ENCODE data around the gene SDK2.
"Not testable (repeated sequence)": the region's sequence is repeated elsewhere in the genome, so short reads cannot be mapped to it uniquely, and the experiment has no call there.

Gene SDK2

DNA sequence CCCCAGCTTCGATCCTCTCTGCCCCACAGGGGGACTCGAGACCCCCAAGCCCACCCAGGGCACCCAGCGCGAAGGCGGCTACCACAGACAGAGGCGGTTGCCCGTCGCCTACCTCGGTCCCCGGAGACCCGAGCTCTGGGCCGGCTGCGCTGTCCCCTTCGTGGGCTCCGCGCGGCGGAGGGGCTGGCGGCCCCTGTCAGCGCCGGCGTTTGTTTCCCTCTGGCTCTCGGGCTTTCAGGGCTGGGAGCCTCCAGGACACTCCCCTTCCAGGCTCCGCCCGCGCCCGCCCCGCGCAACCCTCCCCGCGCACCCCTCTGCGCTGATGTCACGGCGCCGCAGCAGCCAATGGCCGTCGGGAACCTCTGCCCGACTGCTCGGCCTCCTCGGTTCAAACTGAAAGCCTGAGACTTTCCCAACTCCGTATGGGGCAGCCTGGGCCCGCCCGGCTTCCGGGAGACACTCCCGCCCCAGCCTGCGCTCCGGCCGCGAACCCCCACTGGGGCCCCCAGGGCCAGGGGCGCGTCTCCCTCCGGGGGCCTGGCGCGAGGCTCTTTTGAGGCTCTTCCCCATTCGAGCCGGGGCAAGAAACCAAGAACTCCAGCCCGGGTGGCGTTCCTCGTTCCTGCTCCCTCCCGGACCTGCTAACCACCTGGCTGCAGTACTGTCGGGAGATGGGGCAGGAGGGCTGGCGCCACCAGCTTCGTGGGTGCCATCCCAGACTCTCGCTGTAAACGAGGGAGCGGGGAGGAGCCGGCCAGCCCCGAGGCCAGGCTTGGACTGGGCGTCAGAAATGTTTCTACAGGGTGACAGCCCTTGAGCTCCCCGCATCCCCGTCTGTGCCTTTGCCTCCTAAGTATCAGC lies 332.2 kb downstream of the SDK2 start, which contains the start of gene CDC42EP4:
Gene CDC42EP4, minus strand, starts transcription at position 221 of the 861 bp plus-strand sequence. CDS start 25,501 bp downstream, outside the sequence.
- DNase-seq (ENCODE audit: insufficient read length, low spot score): peak; percentile 96
- peak; percentile 85 for TF ChIP-seq POLR2A (IDR thresholded peaks at IDR 0.05; ENCODE audit: low read depth, low read length)
- FAIRE-seq: no peak

DNA sequence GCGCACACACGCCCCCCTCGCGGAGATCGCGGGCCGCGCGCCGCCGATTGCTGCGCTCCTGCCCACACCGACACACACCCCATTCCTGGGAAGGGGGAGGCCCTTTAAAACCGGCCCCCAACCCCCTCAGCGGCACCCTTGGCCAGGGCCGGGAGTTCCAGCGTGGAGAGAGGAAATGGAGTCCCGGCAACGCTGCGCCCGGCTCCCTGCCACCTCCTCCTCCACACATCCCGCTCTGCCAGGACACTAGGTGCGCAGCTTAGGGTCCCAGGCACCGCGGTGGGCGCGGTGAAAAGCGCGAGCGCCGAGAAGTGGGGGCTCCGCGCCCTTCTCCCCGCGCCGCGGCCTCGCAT lies 332.8 kb downstream of the SDK2 start:
- no peak for DNase-seq (ENCODE audit: insufficient read length, low spot score)
- no peak; the same call in 1 of the 2 replicates for TF ChIP-seq POLR2A (IDR thresholded peaks at IDR 0.05; ENCODE audit: low read depth, low read length)
- FAIRE-seq: no peak

DNA sequence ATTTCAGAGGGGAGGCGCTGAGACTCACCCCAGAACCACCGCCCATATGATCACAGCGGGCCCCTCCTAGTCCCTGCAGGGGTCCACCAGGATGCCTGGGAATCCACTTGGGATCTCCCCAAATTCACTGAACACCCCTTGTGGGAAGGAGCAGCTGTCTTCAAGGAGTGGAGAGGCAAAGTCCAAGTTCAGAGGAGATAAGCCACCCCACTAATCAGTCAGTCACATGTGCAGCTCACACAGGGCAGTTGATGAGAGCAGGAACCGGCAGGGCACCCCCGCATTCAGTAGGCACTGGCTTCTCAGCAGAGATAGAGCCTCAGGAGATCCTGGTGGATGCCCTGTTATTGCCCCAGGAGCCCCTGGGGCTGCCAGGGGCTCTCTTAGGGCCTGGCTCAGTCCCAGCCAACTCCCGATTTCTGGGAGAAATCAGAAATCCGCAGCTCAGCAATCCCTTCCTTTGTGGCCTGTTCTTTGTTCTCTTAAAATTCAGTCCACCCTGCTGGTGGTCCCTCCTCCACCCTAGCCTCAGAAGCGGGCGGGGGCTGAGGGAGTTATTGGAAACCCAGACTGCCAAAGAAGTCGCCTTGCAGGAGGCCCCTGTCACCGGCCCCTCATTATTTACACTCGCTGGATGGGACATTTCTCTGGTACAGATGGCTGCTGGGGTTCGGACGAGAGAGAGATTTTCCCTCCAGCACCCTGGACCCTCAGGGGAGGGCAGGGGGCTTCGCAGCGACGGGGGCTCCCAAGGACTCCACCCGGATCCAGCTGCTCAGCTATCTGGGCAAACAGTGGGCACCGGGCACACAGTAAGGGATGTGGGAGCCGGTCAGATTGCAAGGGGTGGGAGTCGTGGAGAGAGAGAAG lies 334.3 kb downstream of the SDK2 start:
- DNase-seq (ENCODE audit: insufficient read length, low spot score): no peak
- TF ChIP-seq POLR2A (IDR thresholded peaks at IDR 0.05; ENCODE audit: low read depth, low read length): no peak
- no peak for FAIRE-seq

DNA sequence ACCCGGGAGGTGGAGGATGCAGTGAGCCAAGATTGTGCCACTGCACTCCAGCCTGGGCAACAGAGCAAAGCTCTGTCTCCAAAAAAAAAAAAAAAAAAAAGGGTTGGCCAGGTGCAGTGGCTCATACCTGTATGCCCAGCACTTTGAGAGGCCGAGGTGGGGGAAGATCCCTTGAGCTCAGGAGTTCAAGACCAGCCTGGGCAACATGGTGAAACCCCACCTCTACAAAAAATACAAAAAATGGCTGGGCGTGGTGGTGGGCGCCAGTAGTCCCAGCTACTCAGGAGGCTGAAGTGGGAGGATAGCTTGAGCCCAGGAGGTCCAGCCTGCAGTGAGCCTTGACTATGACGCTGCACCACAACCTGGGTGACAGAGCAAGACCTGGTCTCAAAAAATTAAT lies 335.3 kb downstream of the SDK2 start:
- FAIRE-seq; DNase-seq (ENCODE audit: insufficient read length, low spot score): not testable (repeated sequence)

DNA sequence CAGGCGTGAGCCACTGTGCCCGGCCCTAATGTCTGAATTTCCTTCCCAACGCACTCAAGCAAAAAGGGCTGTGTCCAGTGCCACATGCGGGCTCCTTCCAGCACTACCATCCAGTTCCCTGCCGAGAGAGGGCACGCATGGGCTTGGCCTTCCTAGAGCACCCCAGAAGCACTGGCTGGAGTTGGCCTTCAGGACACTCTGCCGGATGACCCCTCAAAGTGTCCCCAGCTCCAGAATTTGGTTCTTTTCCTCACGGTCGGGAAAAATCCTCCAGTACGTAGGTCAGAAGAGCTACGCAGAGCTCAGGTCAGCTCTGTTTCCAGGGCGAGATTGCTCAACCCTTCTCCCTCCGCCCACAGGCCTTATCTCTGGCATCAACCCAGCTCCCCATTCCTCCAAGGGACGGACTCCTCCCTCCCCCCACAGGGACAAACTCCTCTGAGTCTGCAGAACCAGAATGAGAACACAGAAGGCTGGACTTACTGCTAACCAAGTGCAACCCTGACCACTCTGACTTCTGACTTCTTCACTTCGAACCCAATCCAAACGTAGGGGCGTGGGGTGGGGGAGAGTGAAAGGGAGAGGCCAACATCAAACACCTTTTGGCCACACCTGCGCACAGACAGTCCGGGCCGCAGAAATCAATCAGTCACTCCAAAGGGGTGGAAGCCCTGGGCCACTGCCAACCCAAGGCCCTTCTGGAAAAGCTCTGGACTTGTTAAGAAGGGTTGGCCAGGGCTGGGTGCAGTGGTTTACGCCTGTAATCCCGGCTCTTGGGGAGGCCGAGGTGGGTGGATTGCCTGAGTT lies 336.0 kb downstream of the SDK2 start:
- peak; percentile 36 for FAIRE-seq
- peak; percentile 74 for DNase-seq (ENCODE audit: insufficient read length, low spot score)
- no peak for TF ChIP-seq POLR2A (IDR thresholded peaks at IDR 0.05; ENCODE audit: low read depth, low read length)

DNA sequence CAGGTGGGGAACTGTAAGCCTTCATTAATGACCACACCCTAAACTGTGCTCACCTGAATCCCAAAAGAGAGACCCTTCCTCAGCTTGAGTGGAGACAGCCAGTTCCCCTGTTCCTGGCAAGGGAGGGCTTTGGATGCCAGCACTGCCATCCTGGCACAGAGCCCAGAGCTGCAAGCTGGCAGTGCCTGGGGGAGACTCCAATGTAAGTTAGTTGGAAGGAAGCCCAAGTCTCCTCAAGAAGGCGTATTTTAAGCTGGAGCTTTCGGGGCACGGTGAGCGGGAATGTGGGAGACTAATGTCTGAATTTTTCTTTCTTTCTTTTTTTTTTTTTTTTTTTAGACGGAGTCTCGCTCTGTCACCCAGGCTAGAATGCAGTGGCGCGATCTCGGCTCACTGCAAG lies 337.1 kb downstream of the SDK2 start:
- TF ChIP-seq POLR2A (IDR thresholded peaks at IDR 0.05; ENCODE audit: low read depth, low read length): no peak
- no peak for DNase-seq (ENCODE audit: insufficient read length, low spot score)
- no peak for FAIRE-seq

DNA sequence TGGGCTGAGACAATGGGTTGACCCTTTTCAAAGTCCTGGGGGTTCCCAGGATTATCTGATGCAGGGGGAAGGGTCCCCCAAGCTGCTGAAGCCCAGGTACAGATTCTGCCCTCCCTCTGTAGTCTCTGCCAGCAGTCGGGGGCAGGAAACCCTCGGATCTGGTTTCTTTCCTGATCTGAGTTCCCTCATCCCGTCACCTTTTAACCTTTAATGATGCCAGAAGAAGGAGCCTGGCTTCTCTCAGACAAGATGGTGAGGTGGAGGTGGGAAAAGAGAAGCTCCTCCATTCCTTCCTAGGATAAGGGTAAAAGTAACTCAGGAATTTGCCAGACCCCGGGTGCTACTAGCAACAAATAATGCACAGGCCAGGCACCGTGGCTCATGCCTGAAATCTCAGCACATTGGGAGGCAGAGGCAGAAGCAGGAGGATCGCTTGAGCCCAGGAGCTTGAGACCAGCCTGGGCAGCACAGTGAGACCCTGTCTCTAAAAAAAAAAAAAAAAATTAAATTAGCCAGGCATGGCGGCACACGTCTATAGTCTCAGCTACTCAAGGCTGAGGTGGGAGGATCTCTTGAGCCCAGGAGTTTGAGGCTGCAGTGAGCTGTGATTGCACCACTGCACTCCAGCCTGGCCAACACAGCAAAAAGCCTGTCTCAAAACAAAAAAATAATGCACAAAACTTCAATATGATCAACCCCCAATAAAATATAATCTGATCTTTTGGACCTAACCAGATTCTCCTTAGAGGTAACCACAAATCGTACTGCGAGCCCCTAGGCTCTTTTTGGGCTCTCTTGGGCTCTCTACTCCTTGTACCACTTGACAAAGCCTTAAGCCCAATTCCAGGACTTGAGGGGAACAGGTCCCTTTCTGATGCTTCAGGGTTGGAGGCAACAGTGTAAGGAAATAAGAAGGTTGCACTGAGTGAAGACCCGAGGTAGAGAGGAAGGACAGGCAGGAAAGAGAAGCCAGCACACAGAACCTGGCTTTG lies 338.1 kb downstream of the SDK2 start:
- no peak for TF ChIP-seq POLR2A (IDR thresholded peaks at IDR 0.05; ENCODE audit: low read depth, low read length)
- DNase-seq (ENCODE audit: insufficient read length, low spot score) (no peak), FAIRE-seq (no peak)

DNA sequence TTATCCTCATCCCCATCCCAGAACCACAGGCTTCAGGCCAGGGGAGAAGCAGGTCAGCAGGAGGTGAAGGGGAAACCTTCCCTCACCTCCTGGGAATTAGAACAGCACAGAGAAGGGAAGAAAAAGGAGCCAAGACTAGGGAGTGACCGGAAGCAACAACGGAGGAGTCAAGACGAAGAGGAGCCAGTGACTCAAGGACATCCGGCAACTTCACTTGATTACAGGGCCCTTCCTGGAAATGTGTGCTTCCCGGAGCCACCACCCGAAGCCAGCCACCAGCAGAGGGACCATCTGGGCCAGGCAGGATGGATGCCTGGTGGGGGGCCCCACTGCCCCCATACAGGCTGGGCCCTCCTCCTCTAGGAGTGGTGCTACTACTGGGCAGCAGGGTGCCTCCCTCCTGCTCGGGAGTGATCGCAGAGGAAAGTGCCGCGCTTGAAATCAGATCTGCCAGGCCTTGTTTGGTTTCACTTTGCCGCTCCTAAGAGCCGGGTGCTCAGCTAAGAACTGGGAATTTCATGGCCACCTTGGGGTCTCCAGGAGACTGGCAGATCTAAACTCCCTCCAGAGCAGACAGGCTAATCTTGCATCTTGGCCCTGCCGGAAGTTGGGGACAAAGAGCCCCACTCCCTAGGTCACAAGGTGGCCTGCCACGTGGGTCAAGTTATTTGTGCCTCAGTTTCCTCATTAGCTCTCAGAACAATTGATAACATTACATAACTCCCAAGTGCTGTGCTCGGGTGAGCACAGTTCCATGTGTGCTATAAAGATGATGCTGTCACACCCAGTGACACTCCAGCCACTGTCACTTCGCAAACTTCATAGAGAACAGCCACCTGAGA lies 339.1 kb downstream of the SDK2 start:
- peak; percentile 26; the same call in 1 of the 2 replicates for TF ChIP-seq POLR2A (IDR thresholded peaks at IDR 0.05; ENCODE audit: low read depth, low read length)
- DNase-seq (ENCODE audit: insufficient read length, low spot score): peak; percentile 73
- FAIRE-seq: no peak

DNA sequence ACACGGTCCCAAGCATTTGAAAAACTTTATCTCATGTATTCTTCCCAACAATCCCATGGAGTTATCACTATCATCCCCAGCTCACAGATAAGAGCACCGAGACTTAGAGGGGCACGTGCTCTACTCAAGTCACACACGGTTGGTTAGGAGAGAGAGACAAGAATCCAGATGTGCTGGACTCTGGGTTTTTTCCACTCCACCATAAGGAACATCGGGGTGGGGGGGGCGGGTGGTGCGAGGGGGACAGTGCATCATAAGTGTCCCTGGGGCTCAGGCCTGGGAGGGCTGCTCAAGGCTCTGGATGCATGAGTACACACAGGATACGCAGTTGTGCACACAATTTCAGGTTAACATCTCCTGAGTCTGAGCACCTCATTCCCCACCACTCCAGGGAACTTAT lies 339.8 kb downstream of the SDK2 start:
- FAIRE-seq: no peak
- no peak for DNase-seq (ENCODE audit: insufficient read length, low spot score)
- no peak for TF ChIP-seq POLR2A (IDR thresholded peaks at IDR 0.05; ENCODE audit: low read depth, low read length)

DNA sequence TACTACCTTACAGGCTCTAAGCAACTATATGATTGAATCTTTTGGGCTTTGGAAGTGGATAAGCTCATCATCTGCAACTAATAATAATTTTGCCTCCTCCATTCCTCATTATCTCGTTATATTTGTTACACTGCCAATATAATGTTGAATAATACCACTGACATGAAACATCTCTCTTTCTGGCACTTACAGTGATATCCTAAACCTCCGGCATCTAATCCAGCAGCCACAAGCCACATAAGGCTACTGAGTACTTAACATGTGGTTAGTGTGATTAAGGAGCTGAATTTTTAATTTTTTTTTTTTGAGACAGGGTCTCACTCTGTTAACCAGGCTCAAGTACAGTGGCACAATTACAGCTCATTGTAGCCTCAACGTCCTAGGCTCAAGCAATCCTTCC lies 342.1 kb downstream of the SDK2 start:
- DNase-seq (ENCODE audit: insufficient read length, low spot score) (no peak), FAIRE-seq (no peak)
- TF ChIP-seq POLR2A (IDR thresholded peaks at IDR 0.05; ENCODE audit: low read depth, low read length): no peak

DNA sequence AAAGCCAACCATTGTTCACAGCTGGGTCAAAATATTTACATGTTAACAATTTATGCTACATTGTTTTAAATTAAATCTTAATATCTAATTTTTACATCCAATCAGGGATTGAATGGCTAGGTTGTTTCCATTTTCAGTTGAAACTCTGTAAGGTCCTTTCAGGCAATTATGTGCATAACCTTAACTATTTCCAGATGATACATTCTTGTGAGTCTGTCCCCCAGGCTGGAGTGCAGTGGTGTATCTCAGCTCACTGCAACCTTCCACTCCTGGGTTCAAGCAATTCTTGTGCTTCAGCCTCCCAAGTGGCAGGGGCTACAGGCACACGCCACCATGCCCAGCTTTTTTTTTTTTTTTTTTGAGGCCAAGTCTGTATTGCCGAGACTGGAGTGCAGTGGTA lies 342.9 kb downstream of the SDK2 start:
- TF ChIP-seq POLR2A (IDR thresholded peaks at IDR 0.05; ENCODE audit: low read depth, low read length): no peak
- DNase-seq (ENCODE audit: insufficient read length, low spot score) (no peak), FAIRE-seq (no peak)

DNA sequence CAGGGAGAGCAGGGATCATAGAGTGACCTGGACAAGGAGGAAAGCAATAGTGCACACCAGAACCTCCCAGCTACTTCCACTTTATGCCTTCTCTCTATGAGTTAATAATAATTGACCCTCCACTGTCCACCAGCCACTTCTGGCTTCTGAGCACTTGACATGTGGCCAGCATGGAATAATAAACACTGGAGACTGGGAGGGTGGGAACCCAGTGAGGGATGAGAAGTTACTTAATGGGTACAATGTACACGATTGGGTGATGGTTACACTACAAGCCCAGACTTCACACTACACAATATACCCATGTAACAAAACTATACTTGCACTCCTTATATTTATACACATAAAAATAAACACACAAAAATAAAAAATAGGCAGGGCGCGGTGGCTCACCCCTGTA lies 343.9 kb downstream of the SDK2 start:
- FAIRE-seq: no peak
- no peak for TF ChIP-seq POLR2A (IDR thresholded peaks at IDR 0.05; ENCODE audit: low read depth, low read length)
- DNase-seq (ENCODE audit: insufficient read length, low spot score): no peak
